ENCODE results near the gene ADGRB2. TPM values are rescaled to one million over a fixed set of nuclear protein-coding genes. Genes with fewer than 3 reads are reported as not detected.

The ADGRB2 gene
- total and polyA plus RNA-seq, 2 of the 4 experiments (the other 2 are of a cell fraction): 2.2 to 11.9 TPM

DNA sequence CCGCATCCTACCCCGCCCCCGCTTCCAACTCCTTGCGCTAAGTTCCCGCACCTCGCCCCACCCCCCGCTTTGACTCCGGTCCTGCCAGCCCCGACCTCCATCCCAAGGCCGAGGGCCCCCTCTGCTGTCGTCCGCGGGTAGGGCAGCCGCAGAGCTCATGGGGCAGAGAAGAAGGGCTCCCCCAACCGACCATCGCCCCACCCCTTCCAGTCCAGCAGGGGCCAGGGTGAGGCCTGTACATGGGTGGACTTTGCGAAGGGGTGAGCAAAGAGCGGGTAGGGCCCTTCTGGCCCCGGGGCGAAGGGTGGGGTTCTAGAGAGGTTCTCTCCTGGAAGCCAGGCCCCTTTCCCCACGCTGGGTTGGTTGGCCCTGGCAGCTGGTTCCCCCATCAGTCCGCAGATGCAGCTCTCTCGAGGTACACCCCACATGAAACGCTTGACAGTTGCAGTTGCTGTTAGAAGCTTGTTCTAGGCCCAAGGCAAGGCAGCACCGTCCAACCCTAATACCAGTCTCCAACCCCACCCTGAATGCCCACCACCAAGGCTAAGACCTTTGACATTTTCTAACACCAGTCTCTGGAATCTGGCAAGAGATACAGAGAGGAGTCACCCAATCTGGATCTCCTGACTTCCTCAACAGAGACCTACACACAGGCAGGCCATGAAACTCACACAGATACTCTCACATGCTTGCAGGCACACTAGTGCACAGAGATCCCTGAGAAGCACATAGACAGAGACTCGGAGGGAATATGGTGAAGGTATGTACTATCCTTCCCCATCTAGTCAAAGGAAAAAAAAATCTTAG is 25.3 kb upstream of the ADGRB2 start:
- POLR2A ChIA-PET (ENCODE audit: unreplicated experiment): interaction anchor here (1.0 kb wide), 1 partner anchor 27 kb away, joined by 3 read pairs; no protein-coding TSS in a partner anchor
- peaks cover 11% of the 10 kb centered on the region for H4K20me1 ChIP-seq (ENCODE audit: insufficient read depth, low read length)
- H3K27ac ChIP-seq (ENCODE audit: insufficient read depth, low read length): peak overlapping the region; percentile 31
- H3K79me1 ChIP-seq (ENCODE audit: low read depth in 1 of 2, low read length in 2 of 2): peaks cover 0 to 16% of the 10 kb centered on the region in 2 experiments; a peak in 2 of 4 replicates
- no TSS peak for BruUV-seq (replicated peaks)
- no peak overlapping the region for H3K18ac ChIP-seq (ENCODE audit: low read depth, low read length)
- no peak overlapping the region for H3K23ac ChIP-seq (ENCODE audit: low read depth, low read length)
- no peak overlapping the region for H2BK20ac ChIP-seq (ENCODE audit: low read depth, low read length)
- TF ChIP-seq RAD21 (IDR thresholded peaks at IDR 0.05; ENCODE audit: low read length): peak; percentile 96
- no peak for TF ChIP-seq MAFK (IDR thresholded peaks at IDR 0.05; ENCODE audit: low read depth, low read length)
- TF ChIP-seq MXI1 (IDR thresholded peaks at IDR 0.05; ENCODE audit: borderline replicate concordance, low read depth, low read length): no peak; the same call in 1 of the 2 replicates
- no peak for TF ChIP-seq RCOR1 (IDR thresholded peaks at IDR 0.05; ENCODE audit: insufficient replicate concordance, low read length)
- peak; percentile 86 for TF ChIP-seq SMC3 (IDR thresholded peaks at IDR 0.05; ENCODE audit: low read depth, low read length)
- TF ChIP-seq MAZ (IDR thresholded peaks at IDR 0.05; ENCODE audit: borderline replicate concordance, low read depth, low read length): peak; percentile 67
- peak; percentile 97 for TF ChIP-seq CTCF (conservative IDR thresholded peaks at IDR 0.05; ENCODE audit: low read depth, low read length)
- TF ChIP-seq RFX5 (IDR thresholded peaks at IDR 0.05; ENCODE audit: low read depth, low read length): no peak
- no peaks in the 10 kb centered on the region for H3K27me3 ChIP-seq (ENCODE audit: control insufficient read depth, insufficient read depth, low read length)
- H3K14ac ChIP-seq (replicated peaks; ENCODE audit: low read depth, low read length): peak overlapping the region; percentile 25; the same call in 1 of the 2 replicates
- peaks cover 7% of the 10 kb centered on the region for H3K9me1 ChIP-seq (ENCODE audit: insufficient read depth, low read length)
- H3K4me3 ChIP-seq (ENCODE audit: insufficient read depth, low read depth, low read length): peak overlapping the region; percentile 60
- peak overlapping the region; percentile 32; the same call in 1 of the 2 replicates for H3K4me2 ChIP-seq (ENCODE audit: low read depth, low read length)
- CTCF ChIA-PET: interaction anchor here (0.6 to 2.1 kb wide), 20 partner anchors 9 to 367 kb away, joined by 3 to 11 read pairs (median 3); partner anchors contain the start of gene COL16A1
- DNase-seq: peak; percentile 82
- intact Hi-C loops (cut with micrococcal nuclease) (loop anchor here (1.0 to 10.0 kb wide), 8 partner anchors 27 to 355 kb away; partner anchors contain the start of gene COL16A1), dilution Hi-C loops (cut with HindIII; ENCODE audit: low sequenced_read_pairs, unreplicated experiment) (no loop called here), in situ Hi-C loops (cut with MboI; ENCODE audit: low sequenced_read_pairs) (loop anchor here (5.0 kb wide), 1 partner anchor 127 kb away; no protein-coding TSS in a partner anchor)
- H4K5ac ChIP-seq (ENCODE audit: low read depth, low read length): peak overlapping the region; percentile 10; the same call in 1 of the 2 replicates
- H2BK5ac ChIP-seq (ENCODE audit: low read depth, low read length, poor library complexity, severe bottlenecking): peak overlapping the region; percentile 26
- peak overlapping the region; percentile 100 for H2AFZ ChIP-seq (replicated peaks; ENCODE audit: low read length, poor library complexity)
- peak overlapping the region; percentile 39; the same call in 1 of the 2 replicates for H3K4ac ChIP-seq (ENCODE audit: low read depth, low read length)
- H3K9me3 ChIP-seq (ENCODE audit: control insufficient read depth, insufficient read depth, low read length): no peaks in the 10 kb centered on the region
- peak overlapping the region in 1 of 2 experiments; percentile 70; a peak in 1 of 4 replicates for H4K8ac ChIP-seq (ENCODE audit: low read depth in 2 of 2, low read length in 2 of 2)
- peak overlapping the region; percentile 13; the same call in 1 of the 2 replicates for H3K9ac ChIP-seq (ENCODE audit: low read depth, low read length)
- WGBS, 2 experiments (ENCODE audit: extremely low coverage in 2 of 2, insufficient read length in 1 of 2): 18% methylated on average over 7 of the region's 26 CpGs; no CpG with 5 or more reads in 1 of the 2 experiments
- peaks cover 4% of the 10 kb centered on the region for H3K4me1 ChIP-seq (ENCODE audit: control insufficient read depth, insufficient read depth, low read length)
- no peaks in the 10 kb centered on the region for H3K36me3 ChIP-seq (ENCODE audit: control insufficient read depth, insufficient read depth, low read length)
- H2AK5ac ChIP-seq (ENCODE audit: low read depth, low read length): peak overlapping the region; percentile 56
- ATAC-seq (ENCODE audit: low read depth): peak; percentile 83
- no peak overlapping the region for H3K56ac ChIP-seq (ENCODE audit: extremely low read depth, insufficient read depth, low read length)
- H2BK15ac ChIP-seq (ENCODE audit: low read depth, low read length): no peak overlapping the region
- no peak overlapping the region; the same call in 1 of the 2 replicates for H2BK120ac ChIP-seq (ENCODE audit: low read depth, low read length)
- no peak overlapping the region for H4K91ac ChIP-seq (ENCODE audit: insufficient read depth, low read depth, low read length)
- H2AK9ac ChIP-seq (replicated peaks; ENCODE audit: low read depth, low read length, poor library complexity): peak overlapping the region; percentile 97

Data from IMR-90 (cell line).